H1 (cell line): ENCODE data around the gene PLA2G1B. TPM values are rescaled to one million over a fixed set of nuclear protein-coding genes. Genes with fewer than 3 reads are reported as not detected.

Source experiments
- CTCF ChIA-PET: fragments of 300-600 bp; sonication (Branson Sonifier 250); formaldehyde crosslinking; loops from one replicate; lab custom pipeline; 2021; ENCODE audit not compliant: partially characterized antibody; lab: Charles Lee
- POLR2A ChIA-PET: fragments of 300-600 bp; sonication (Branson Sonifier 250); formaldehyde crosslinking; loops from one replicate; lab custom pipeline; 2021; ENCODE audit warnings: inconsistent platforms; ENCODE audit not compliant: partially characterized antibody; lab: Charles Lee
- DNase-seq, 2 experiments: peaks; one replicate each; pipeline versions ENCODE4 v3.0.0 to v3.0.0-alpha.2; 2010 to 2022; ENCODE audit warnings: low spot score in 2 of 2, low read depth in 1 of 2, mixed read lengths in 1 of 2
- FAIRE-seq: peaks from 2 replicates; lab custom pipeline; 2011; peaks lifted over from hg19 to GRCh38; lab: Jason Lieb, UNC
- H2AFZ ChIP-seq: 2 replicates; pipeline ENCODE4 v1.8.1; 2012; ENCODE audit warnings: low read length, inconsistent platforms
- H2AK5ac ChIP-seq: 2 replicates; pipeline ENCODE4 v1.6.1; 2013; ENCODE audit warnings: low read depth, low read length
- H2BK120ac ChIP-seq: replicated peaks from 2 replicates; pipeline ENCODE3; 2013; ENCODE audit warnings: low read depth, low read length, inconsistent platforms
- H2BK12ac ChIP-seq: 2 replicates; pipeline ENCODE4 v1.6.1; 2013; ENCODE audit warnings: low read depth, low read length
- H2BK15ac ChIP-seq: 2 replicates; pipeline ENCODE4 v1.6.1; 2013; ENCODE audit warnings: low read length
- H2BK20ac ChIP-seq: 2 replicates; pipeline ENCODE4 v1.6.1; 2013; ENCODE audit warnings: low read length
- H2BK5ac ChIP-seq: 2 replicates; pipeline ENCODE4 v1.6.1; 2013; ENCODE audit warnings: low read depth, low read length
- H3K14ac ChIP-seq: 2 replicates; pipeline ENCODE4 v1.6.1; 2013; ENCODE audit warnings: inconsistent platforms; ENCODE audit not compliant: insufficient read length
- H3K18ac ChIP-seq: 2 replicates; pipeline ENCODE4 v1.6.1; 2013; ENCODE audit warnings: low read length; ENCODE audit errors: extremely low read depth
- H3K23ac ChIP-seq: 2 replicates; pipeline ENCODE4 v1.6.1; 2013; ENCODE audit warnings: inconsistent platforms; ENCODE audit not compliant: insufficient read length
- H3K23me2 ChIP-seq: 2 replicates; pipeline ENCODE4 v1.6.1; 2013; ENCODE audit warnings: low read depth, low read length
- H3K27ac ChIP-seq: 2 replicates; pipeline ENCODE4 v1.6.1; 2011; ENCODE audit warnings: low read depth, low read length, inconsistent platforms
- H3K27me3 ChIP-seq, 4 experiments: replicated peaks in 1 of 4; 1 replicate in 1 of 4; 2 replicates in 3 of 4; pipeline versions ENCODE4 v1.6.1 to v1.8.1; 2011 to 2013; ENCODE audit warnings: low read length in 3 of 4, mild to moderate bottlenecking in 3 of 4, inconsistent platforms in 2 of 4, mixed read lengths in 2 of 4, moderate library complexity in 1 of 4; ENCODE audit not compliant: control insufficient read depth in 3 of 4, insufficient read depth in 3 of 4; ENCODE audit errors: extremely low read depth in 1 of 4
- H3K36me3 ChIP-seq, 4 experiments: 2 replicates each; pipeline versions ENCODE4 v1.6.1 to v1.8.1; 2011 to 2013; ENCODE audit warnings: mild to moderate bottlenecking in 4 of 4, low read length in 3 of 4, moderate library complexity in 2 of 4, control low read depth in 1 of 4, inconsistent platforms in 1 of 4; ENCODE audit not compliant: insufficient read depth in 4 of 4, control insufficient read depth in 2 of 4
- H3K4ac ChIP-seq: replicated peaks from 2 replicates; pipeline ENCODE3; 2013; ENCODE audit warnings: low read length, low read depth, mixed read lengths, inconsistent platforms; ENCODE audit not compliant: insufficient read length
- H3K4me1 ChIP-seq, 4 experiments: replicated peaks in 1 of 4; 1 replicate in 1 of 4; 2 replicates in 3 of 4; pipeline versions ENCODE4 v1.6.1 to v1.8.1; 2011 to 2013; ENCODE audit warnings: low read length in 3 of 4, inconsistent platforms in 2 of 4, mixed read lengths in 1 of 4; ENCODE audit not compliant: insufficient read depth in 4 of 4, control insufficient read depth in 3 of 4
- H3K4me2 ChIP-seq, 2 experiments: 2 replicates each; pipeline versions ENCODE4 v1.6.1 to v1.8.1; 2011 to 2013; ENCODE audit warnings: low read depth in 2 of 2, low read length in 2 of 2, control low read depth in 1 of 2, inconsistent platforms in 1 of 2, mild to moderate bottlenecking in 1 of 2; ENCODE audit not compliant: insufficient read depth in 1 of 2
- H3K4me3 ChIP-seq, 4 experiments: fragments of 200-600, 300-600 bp in 1 of 4; sonication (generic), shearing (Covaris generic), sonication (Bioruptor Twin) in 1 of 4; 2 replicates each; pipeline versions ENCODE4 v1.5.1 to v1.8.1; 2011 to 2016; ENCODE audit warnings: low read length in 4 of 4, low read depth in 3 of 4, control low read depth in 2 of 4, inconsistent platforms in 2 of 4, mild to moderate bottlenecking in 2 of 4, mixed read lengths in 1 of 4, moderate library complexity in 1 of 4; ENCODE audit not compliant: insufficient read depth in 2 of 4; ENCODE audit errors: extremely low read depth in 1 of 4
- H3K56ac ChIP-seq: replicated peaks from 2 replicates; pipeline ENCODE3; 2013; ENCODE audit warnings: low read depth, mild to moderate bottlenecking, mixed read lengths, low read length, inconsistent platforms; ENCODE audit not compliant: insufficient read length
- H3K79me1 ChIP-seq: 2 replicates; pipeline ENCODE4 v1.6.1; 2013; ENCODE audit warnings: low read depth, low read length, control low read depth
- H3K79me2 ChIP-seq, 2 experiments: 2 replicates each; pipeline versions ENCODE4 v1.6.1 to v1.8.1; 2012 to 2013; ENCODE audit warnings: low read length in 2 of 2, mild to moderate bottlenecking in 2 of 2, inconsistent platforms in 1 of 2; ENCODE audit not compliant: insufficient read depth in 2 of 2, control insufficient read depth in 1 of 2
- H3K9ac ChIP-seq, 4 experiments: replicated peaks in 1 of 4; 1 replicate in 1 of 4; 2 replicates in 3 of 4; pipeline versions ENCODE4 v1.6.1 to v1.8.1; 2011 to 2013; ENCODE audit warnings: low read depth in 3 of 4, low read length in 3 of 4, control low read depth in 2 of 4, mild to moderate bottlenecking in 2 of 4, moderate library complexity in 2 of 4, inconsistent platforms in 1 of 4; ENCODE audit errors: extremely low read depth in 1 of 4
- H3K9me3 ChIP-seq, 2 experiments: 2 replicates each; pipeline versions ENCODE4 v1.6.1 to v1.8.1; 2012 to 2013; ENCODE audit warnings: mild to moderate bottlenecking in 2 of 2, moderate library complexity in 2 of 2, control low read depth in 1 of 2, inconsistent platforms in 1 of 2, low read depth in 1 of 2, low read length in 1 of 2, mixed read lengths in 1 of 2; ENCODE audit not compliant: insufficient read depth in 2 of 2
- H4K20me1 ChIP-seq, 2 experiments: replicated peaks in 1 of 2; 2 replicates each; pipeline versions ENCODE3 to v1.8.1; 2011 to 2013; ENCODE audit warnings: inconsistent platforms in 2 of 2, low read length in 2 of 2, mild to moderate bottlenecking in 1 of 2; ENCODE audit not compliant: insufficient read depth in 2 of 2, control insufficient read depth in 1 of 2
- H4K5ac ChIP-seq: 2 replicates; pipeline ENCODE4 v1.6.1; 2013; ENCODE audit warnings: low read length, low read depth, mixed read lengths, inconsistent platforms; ENCODE audit not compliant: insufficient read length
- H4K8ac ChIP-seq: 2 replicates; pipeline ENCODE4 v1.8.0; 2013; ENCODE audit warnings: mild to moderate bottlenecking, moderate library complexity, low read length, inconsistent platforms; ENCODE audit not compliant: insufficient read depth; ENCODE audit errors: extremely low read depth
- H4K91ac ChIP-seq: replicated peaks from 2 replicates; pipeline ENCODE3; 2013; ENCODE audit warnings: low read length, mixed read lengths, inconsistent platforms; ENCODE audit not compliant: insufficient read length
- BACH1 ChIP-seq: IDR thresholded peaks from 2 replicates; pipeline ENCODE4 v1.6.1; 2012; ENCODE audit warnings: low read length, improper control_type of control experiment
- BRCA1 ChIP-seq: IDR thresholded peaks from 2 replicates; pipeline ENCODE4 v1.6.1; 2012; ENCODE audit warnings: low read depth, low read length, improper control_type of control experiment
- GTF2F1 ChIP-seq: IDR thresholded peaks from 2 replicates; pipeline ENCODE4 v1.6.1; 2012; ENCODE audit warnings: low read depth, low read length, improper control_type of control experiment, borderline replicate concordance
- HDAC6 ChIP-seq: IDR thresholded peaks from one replicate; pipeline ENCODE4 v1.7.1; 2012; ENCODE audit warnings: low read depth, mild to moderate bottlenecking, inconsistent platforms, low read length, moderate library complexity
- JUND ChIP-seq: IDR thresholded peaks from 2 replicates; pipeline ENCODE4 v1.6.1; 2011; ENCODE audit warnings: mild to moderate bottlenecking, improper control_type of control experiment, low read length
- KDM4A ChIP-seq: IDR thresholded peaks from one replicate; pipeline ENCODE4 v1.7.1; 2012; ENCODE audit warnings: low read depth, mild to moderate bottlenecking, moderate library complexity, low read length, inconsistent platforms; ENCODE audit not compliant: severe bottlenecking
- NRF1 ChIP-seq: IDR thresholded peaks from 2 replicates; pipeline ENCODE4 v1.6.1; 2011; ENCODE audit warnings: mild to moderate bottlenecking, low read depth, low read length, improper control_type of control experiment
- POLR2AphosphoS5 ChIP-seq: IDR thresholded peaks from 2 replicates; pipeline ENCODE4 v1.6.1; 2011; ENCODE audit warnings: low read depth, low read length
- POU5F1 ChIP-seq: IDR thresholded peaks from 2 replicates; pipeline ENCODE4 v1.6.1; 2011; ENCODE audit warnings: low read depth, mild to moderate bottlenecking, low read length, moderate library complexity
- RNF2 ChIP-seq: fragments of 200-900, 300-1000 bp; sonication (generic); IDR thresholded peaks from 2 replicates; pipeline ENCODE4 v1.7.1; 2016; ENCODE audit warnings: borderline replicate concordance, low read depth, mild to moderate bottlenecking, antibody characterized with exemption, low read length; ENCODE audit not compliant: poor library complexity, severe bottlenecking; ENCODE audit errors: missing control alignments
- SAP30 ChIP-seq: fragments of 300-600 bp; sonication (generic); IDR thresholded peaks from 2 replicates; pipeline ENCODE4 v1.7.1; 2012; ENCODE audit warnings: low read length, moderate library complexity, mild to moderate bottlenecking, inconsistent platforms; ENCODE audit not compliant: insufficient read depth, insufficient replicate concordance
- SRF ChIP-seq: IDR thresholded peaks from 2 replicates; pipeline ENCODE4 v1.6.1; 2011; ENCODE audit warnings: mild to moderate bottlenecking, low read depth, low read length, moderate library complexity
- TAF1 ChIP-seq: IDR thresholded peaks from 2 replicates; pipeline ENCODE4 v1.6.1; 2011; ENCODE audit warnings: mild to moderate bottlenecking, low read depth, low read length
- TBP ChIP-seq: IDR thresholded peaks from 2 replicates; pipeline ENCODE4 v1.6.1; 2011; ENCODE audit warnings: low read depth, low read length, improper control_type of control experiment
- TCF12 ChIP-seq: IDR thresholded peaks from 2 replicates; pipeline ENCODE4 v1.6.1; 2011; ENCODE audit warnings: low read depth, mild to moderate bottlenecking, low read length
- WGBS, 2 experiments: shearing (Covaris generic) in 1 of 2; methylation state at CpG; one replicate each; pipeline versions ENCODE4 v1.1.6 to v1.1.7; 2013 to 2015; ENCODE audit warnings: low lambda C conversion rate in 2 of 2, mixed read lengths in 2 of 2, inconsistent platforms in 1 of 2, low coverage in 1 of 2, missing lambda C conversion rate in 1 of 2; ENCODE audit not compliant: insufficient replicate concordance in 2 of 2, insufficient coverage in 1 of 2, insufficient read length in 1 of 2; ENCODE audit errors: extremely low coverage in 1 of 2, missing lambda C conversion rate in 1 of 2; 5-methylcytosine and 5-hydroxymethylcytosine counted together
- polyA plus RNA-seq, 7 experiments: library from polyadenylated mRNA; depleted of rRNA in 3 of 7; stranded (reverse) in 5 of 7; unstranded in 2 of 7; fragments of >200 nt in 5 of 7; fragments of 200-250 nt in 2 of 7; gene quantifications; 1 replicate in 5 of 7; 2 replicates in 1 of 7; 4 replicates in 1 of 7; pipeline versions ENCODE4 v1.2.1 to v1.2.3, GENCODE V29; 2011 to 2013; ENCODE audit warnings: missing spikeins in 2 of 7, mixed read lengths in 2 of 7
- total RNA-seq: library from RNA; stranded (reverse); fragmentation: NEBNext Ultra II Directional; extraction: Animal tissue kit (Norgen Biotek cat#: 25700); gene quantifications from 2 replicates; pipeline ENCODE4 v1.2.1, GENCODE V29; 2021

The PLA2G1B gene
- total and polyA plus RNA-seq, 2 of the 8 experiments (the other 6 are each of a cell fraction or from before 2014, with no cell fraction given): not detected

- FAIRE-seq: no peak
- Histone ChIP-seq H4K5ac (no peak overlapping the region), H3K36me3 (no peaks in the 10 kb centered on the region), H2BK5ac (no peak overlapping the region), H3K27me3 (peaks cover 0 to 4% (median 2%) of the 10 kb centered on the region in 4 experiments; a peak in 4 of 7 replicates), H3K9ac (no peak overlapping the region), H3K23ac (no peak overlapping the region), H3K4me3 (no peak overlapping the region), H3K14ac (no peak overlapping the region), H2BK15ac (no peak overlapping the region), H4K8ac (no peak overlapping the region), H2BK12ac (no peak overlapping the region; the same call in 1 of the 2 replicates), H3K4me1 (peaks cover 0 to 17% (median 9%) of the 10 kb centered on the region in 4 experiments), H2AFZ (no peak overlapping the region), H4K20me1 (no peaks in the 10 kb centered on the region), H3K9me3 (no peaks in the 10 kb centered on the region), H3K18ac (no peak overlapping the region), H3K4ac (peak overlapping the region; percentile 78), H3K23me2 (no peaks in the 10 kb centered on the region), H4K91ac (no peak overlapping the region), H3K79me1 (no peaks in the 10 kb centered on the region; the same call in 1 of the 2 replicates), H2BK120ac (peak overlapping the region; percentile 33), H3K4me2 (no peak overlapping the region), H3K56ac (no peak overlapping the region), H3K27ac (no peak overlapping the region), H2BK20ac (no peak overlapping the region), H2AK5ac (no peak overlapping the region), H3K79me2 (no peaks in the 10 kb centered on the region)
- CTCF ChIA-PET: interaction anchor here (0.7 to 3.0 kb wide), 13 partner anchors 10 to 56 kb away, joined by 3 to 37 read pairs (median 5); no protein-coding TSS in a partner anchor
- 76% methylated on average over 2 of the region's 2 CpGs; no CpG with 5 or more reads in 1 of the 2 experiments for WGBS, 2 experiments
- POLR2A ChIA-PET: interaction anchor here (1.2 to 8.1 kb wide), 6 partner anchors 9 to 84 kb away, joined by 3 to 78 read pairs (median 12); partner anchors contain the start of genes RNU4-1 and RNU4-2
- no peak for DNase-seq
- TF ChIP-seq KDM4A (no peak), BACH1 (no peak), GTF2F1 (no peak), POU5F1 (no peak), TBP (no peak), SAP30 (no peak), RNF2 (no peak), JUND (no peak), POLR2AphosphoS5 (no peak), NRF1 (no peak), BRCA1 (no peak), TAF1 (no peak), HDAC6 (no peak), TCF12 (no peak), SRF (no peak)
These were observed 48.4 kb upstream of the PLA2G1B start for GRCh38 chr12:120376009-120376408.
